Measurements from ENCODE around the gene NEIL1. TPM values are rescaled to one million over a fixed set of nuclear protein-coding genes. Genes with fewer than 3 reads are reported as not detected.

The NEIL1 gene
- total and polyA plus RNA-seq, 2 donors (not counting 1 experiment from before 2014, with no cell fraction given), result 103 to 251 TPM

- H2AFZ ChIP-seq (ENCODE audit: insufficient read depth, low read depth, low read length, poor library complexity, severe bottlenecking), result no peak overlapping the region
- Mint-ChIP-seq H3K4me3 (no peak overlapping the region), H3K27ac (no peak overlapping the region), H3K9me3 (ENCODE audit: insufficient read depth) (no peaks in the 10 kb centered on the region), H3K4me1 (no peaks in the 10 kb centered on the region), H3K27me3 (no peaks in the 10 kb centered on the region)
- DNase-seq (no peak), ATAC-seq (ENCODE audit: low read depth) (no peak)
- POLR2A ChIA-PET, result no interaction called here
- H3K4me2 ChIP-seq (replicated peaks; ENCODE audit: low read depth, low read length, poor library complexity, severe bottlenecking), result no peak overlapping the region
- CTCF ChIA-PET, result no interaction called here
- no peaks in the 10 kb centered on the region for H3K9me3 ChIP-seq (ENCODE audit: control extremely low read depth in 1 of 3, control insufficient read depth in 2 of 3, insufficient read depth in 1 of 3, low read length in 2 of 3)
- peaks cover 0 to 49% of the 10 kb centered on the region in 2 experiments for H3K36me3 ChIP-seq (replicated peaks in 1 of 2; ENCODE audit: control extremely low read depth in 1 of 2, control insufficient read depth in 1 of 2, extremely low read depth in 1 of 2, insufficient read depth in 2 of 2, low read length in 1 of 2)
- H3K4me1 ChIP-seq (ENCODE audit: control insufficient read depth in 2 of 2, insufficient read depth in 2 of 2, low read length in 2 of 2), result no peaks in the 10 kb centered on the region
- H3K4me3 ChIP-seq (ENCODE audit: control extremely low read depth in 1 of 5, extremely low read depth in 1 of 5, insufficient read depth in 1 of 5, low read depth in 2 of 5, low read length in 4 of 5), result no peak overlapping the region
- H4K20me1 ChIP-seq (ENCODE audit: control insufficient read depth, insufficient read depth, low read length, poor library complexity, severe bottlenecking), result no peaks in the 10 kb centered on the region
- H3K9ac ChIP-seq (ENCODE audit: low read length), result no peak overlapping the region
- H3K27ac ChIP-seq (ENCODE audit: low read length in 2 of 2), result no peak overlapping the region
- H3K79me2 ChIP-seq (ENCODE audit: control insufficient read depth, insufficient read depth, low read length), result no peaks in the 10 kb centered on the region
- no peaks in the 10 kb centered on the region for H3K27me3 ChIP-seq (replicated peaks in 1 of 4; ENCODE audit: control extremely low read depth in 1 of 4, control insufficient read depth in 3 of 4, insufficient read depth in 4 of 4, low read length in 3 of 4)
- TF ChIP-seq CTCF (IDR thresholded peaks at IDR 0.05) (no peak), EZH2 (IDR thresholded peaks at IDR 0.05; ENCODE audit: borderline replicate concordance, insufficient read depth, low read depth, low read length, poor library complexity, severe bottlenecking) (no peak)
- WGBS (ENCODE audit: insufficient coverage), result 97% methylated on average over 10 of the region's 10 CpGs
- intact Hi-C loops (cut with micrococcal nuclease), result no loop called here
Measured at GRCh38 chr15:75361361-75361988, 14.6 kb downstream of the NEIL1 start.

DNA sequence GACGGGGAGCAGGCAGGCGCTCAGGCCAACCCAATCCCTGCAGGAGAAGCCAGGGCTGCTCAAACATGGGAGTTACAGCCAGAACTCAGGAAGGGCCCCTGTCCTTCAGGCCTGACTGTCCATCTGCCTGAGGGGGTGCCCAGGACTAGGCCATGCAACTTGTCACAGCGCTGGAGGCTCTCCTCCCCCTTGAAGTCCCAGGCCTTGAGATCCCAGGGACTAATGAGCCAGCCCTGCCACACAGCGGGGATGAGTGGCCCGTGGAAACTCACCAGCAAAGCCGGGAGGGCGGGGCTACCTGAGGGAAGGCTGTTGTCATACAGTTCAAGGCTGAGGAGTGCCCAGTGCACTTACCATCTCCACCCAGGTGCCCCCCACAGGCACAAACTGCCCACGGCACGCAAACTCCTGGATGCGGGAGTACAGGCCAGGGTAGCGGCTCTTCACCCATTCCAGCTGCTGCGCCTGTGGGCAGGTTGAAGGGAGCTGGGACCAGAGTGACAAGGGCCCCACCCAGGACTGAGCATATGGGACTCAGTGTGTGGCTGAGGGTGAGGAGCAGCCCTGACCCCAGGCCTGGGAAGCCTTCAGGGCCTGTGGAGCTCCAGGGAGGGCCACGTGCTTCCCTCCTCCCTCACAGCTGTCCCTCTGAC, 15.3 kb downstream of the NEIL1 start:
- Histone ChIP-seq H2AFZ (ENCODE audit: insufficient read depth, low read depth, low read length, poor library complexity, severe bottlenecking) (no peak overlapping the region), H3K27ac (ENCODE audit: low read length in 2 of 2) (no peak overlapping the region), H4K20me1 (ENCODE audit: control insufficient read depth, insufficient read depth, low read length, poor library complexity, severe bottlenecking) (no peaks in the 10 kb centered on the region), H3K9me3 (ENCODE audit: control extremely low read depth in 1 of 3, control insufficient read depth in 2 of 3, insufficient read depth in 1 of 3, low read length in 2 of 3) (no peaks in the 10 kb centered on the region), H3K4me3 (ENCODE audit: control extremely low read depth in 1 of 5, extremely low read depth in 1 of 5, insufficient read depth in 1 of 5, low read depth in 2 of 5, low read length in 4 of 5) (no peak overlapping the region), H3K36me3 (replicated peaks in 1 of 2; ENCODE audit: control extremely low read depth in 1 of 2, control insufficient read depth in 1 of 2, extremely low read depth in 1 of 2, insufficient read depth in 2 of 2, low read length in 1 of 2) (peaks cover 0 to 46% of the 10 kb centered on the region in 2 experiments), H3K27me3 (replicated peaks in 1 of 4; ENCODE audit: control extremely low read depth in 1 of 4, control insufficient read depth in 3 of 4, insufficient read depth in 4 of 4, low read length in 3 of 4) (no peaks in the 10 kb centered on the region), H3K4me2 (replicated peaks; ENCODE audit: low read depth, low read length, poor library complexity, severe bottlenecking) (no peak overlapping the region), H3K9ac (ENCODE audit: low read length) (no peak overlapping the region), H3K4me1 (ENCODE audit: control insufficient read depth in 2 of 2, insufficient read depth in 2 of 2, low read length in 2 of 2) (no peaks in the 10 kb centered on the region), H3K79me2 (ENCODE audit: control insufficient read depth, insufficient read depth, low read length) (no peaks in the 10 kb centered on the region)
- POLR2A ChIA-PET, result no interaction called here
- WGBS (ENCODE audit: insufficient coverage), result 98% methylated on average over 11 of the region's 13 CpGs
- H3K4me3 Mint-ChIP-seq, result no peak overlapping the region
- intact Hi-C loops (cut with micrococcal nuclease), result no loop called here
- ATAC-seq (ENCODE audit: low read depth) (no peak), DNase-seq (no peak)
- no peak overlapping the region for H3K27ac Mint-ChIP-seq
- TF ChIP-seq EZH2 (IDR thresholded peaks at IDR 0.05; ENCODE audit: borderline replicate concordance, insufficient read depth, low read depth, low read length, poor library complexity, severe bottlenecking) (no peak), CTCF (IDR thresholded peaks at IDR 0.05) (no peak)
- peaks cover 4% of the 10 kb centered on the region for H3K4me1 Mint-ChIP-seq
- no peaks in the 10 kb centered on the region for H3K27me3 Mint-ChIP-seq
- no peaks in the 10 kb centered on the region for H3K9me3 Mint-ChIP-seq (ENCODE audit: insufficient read depth)
- CTCF ChIA-PET, result no interaction called here
